ENCODE results near the gene NUP85. TPM values are rescaled to one million over a fixed set of nuclear protein-coding genes. Genes with fewer than 3 reads are reported as not detected.

Gene NUP85
- total RNA-seq, 2 donors from 2014 or later = 19.7 to 40.2 TPM

- intact Hi-C loops (cut with DNase I) = no loop called here
- no peak for TF ChIP-seq POLR2A (IDR thresholded peaks at IDR 0.05)
- TF ChIP-seq CTCF (IDR thresholded peaks at IDR 0.05) = no peak
- H3K4me3 ChIP-seq = no peak overlapping the region
- H3K36me3 ChIP-seq (replicated peaks in 1 of 2; ENCODE audit: insufficient read depth in 1 of 2, low read depth in 2 of 2) = peaks cover 0 to 1% of the 10 kb centered on the region in 2 donors
- 83 to 93% methylated on average over 3 to 6 of the region's 6 CpGs for WGBS, 2 donors
- H3K9me3 ChIP-seq = no peaks in the 10 kb centered on the region
- DNase-seq = no peak
- ATAC-seq = no peak
- peaks cover 14% of the 10 kb centered on the region for H3K4me1 ChIP-seq
- no peaks in the 10 kb centered on the region for H3K27me3 ChIP-seq
- H3K27ac ChIP-seq = no peak overlapping the region
These were observed 79.6 kb downstream of the NUP85 start for GRCh38 chr17:75285123-75285522.

Other genes starting within 250 kb of the NUP85 start
- gene HID1, start 232.9 kb upstream of the NUP85 start, total RNA-seq = 100 to 1,000 TPM; 157 to 164 TPM
- 10 to 100 TPM; 11.9 to 18.5 TPM for gene CDR2L, start 218.0 kb upstream of the NUP85 start, total RNA-seq
- gene MRPL58, start 193.0 kb upstream of the NUP85 start, total RNA-seq = 10 to 100 TPM in 1 of 2 donors, not detected in 1; 16.9 TPM
- 100 to 1,000 TPM; 105 to 131 TPM for gene ATP5PD, start 158.7 kb upstream of the NUP85 start, total RNA-seq
- 10 to 100 TPM; 11.2 to 12.7 TPM for gene KCTD2, start 158.5 kb upstream of the NUP85 start, total RNA-seq
- gene SLC16A5, start 117.7 kb upstream of the NUP85 start, total RNA-seq = 10 to 100 TPM in 1 of 2 donors, 1 to 10 TPM in 1; 2.1 to 14.8 TPM
- 1 to 10 TPM; 6.7 to 7.9 TPM for gene ARMC7, start 95.7 kb upstream of the NUP85 start, total RNA-seq
- 10 to 100 TPM; 69.9 to 71.3 TPM for gene NT5C, start 73.9 kb upstream of the NUP85 start, total RNA-seq
- 10 to 100 TPM; 17.4 to 42.5 TPM for gene JPT1, start 51.2 kb upstream of the NUP85 start, total RNA-seq
- gene SUMO2, start 22.7 kb upstream of the NUP85 start, total RNA-seq = 10 to 100 TPM; 25.1 to 25.2 TPM
- 10 to 100 TPM; 13.5 to 24.1 TPM for gene GGA3, start 55.9 kb downstream of the NUP85 start, total RNA-seq
- 10 to 100 TPM; 13.7 to 25.4 TPM for gene MRPS7, start 56.2 kb downstream of the NUP85 start, total RNA-seq
- gene MIF4GD, start 65.6 kb downstream of the NUP85 start, total RNA-seq = 10 to 100 TPM; 20.5 to 26.4 TPM
- 1 to 10 TPM; 7.6 to 8.3 TPM for gene SLC25A19, start 83.8 kb downstream of the NUP85 start, total RNA-seq
- gene GRB2, start 200.0 kb downstream of the NUP85 start, total RNA-seq = 100 to 1,000 TPM in 1 of 2 donors, 10 to 100 TPM in 1; 51.9 to 118 TPM

Data from body of pancreas (tissue), 4 donors.